ENCODE results near the gene RXRB.

The RXRB gene

DNA sequence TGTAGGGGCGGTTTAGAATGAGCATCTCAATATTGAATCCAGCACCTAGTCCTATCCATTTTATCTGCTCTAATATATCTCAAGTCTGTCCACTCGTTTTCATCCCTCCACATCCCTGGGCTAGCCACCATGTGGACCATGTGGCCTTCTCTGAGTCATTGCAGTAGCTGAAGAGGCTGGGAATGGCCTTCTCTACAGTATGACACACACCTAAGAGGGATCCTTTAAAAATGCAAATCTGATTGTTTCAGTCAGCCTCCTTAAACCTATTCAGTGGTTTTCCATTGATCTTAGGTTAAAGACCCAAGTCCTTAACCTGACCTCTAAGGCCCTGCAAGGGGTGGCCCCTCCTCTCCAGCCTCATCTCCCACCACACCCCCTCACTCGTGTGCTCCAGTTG is 17.2 kb upstream of the RXRB start:
- no peak overlapping the region for H3K4me2 ChIP-seq (ENCODE audit: low read depth, low read length, poor library complexity, severe bottlenecking)
- H2AFZ ChIP-seq (ENCODE audit: low read length) = no peak overlapping the region
- no peak overlapping the region for H3K4me3 ChIP-seq (ENCODE audit: low read length, poor library complexity, severe bottlenecking)
- H3K4me1 ChIP-seq (ENCODE audit: insufficient read depth, low read length, poor library complexity, severe bottlenecking) = no peaks in the 10 kb centered on the region
- no peaks in the 10 kb centered on the region for H3K27me3 ChIP-seq (ENCODE audit: insufficient read depth, low read length, poor library complexity, severe bottlenecking)
- H3K36me3 ChIP-seq (ENCODE audit: insufficient read depth, low read length) = no peaks in the 10 kb centered on the region
- no peaks in the 10 kb centered on the region for H3K79me2 ChIP-seq (ENCODE audit: insufficient read depth, low read length)
- H3F3A ChIP-seq (ENCODE audit: low read depth) = no peaks in the 10 kb centered on the region
- no peaks in the 10 kb centered on the region for H4K20me1 ChIP-seq (ENCODE audit: insufficient read depth, low read length, poor library complexity, severe bottlenecking)
- no peak for TF ChIP-seq EZH2phosphoT487 (IDR thresholded peaks at IDR 0.05; ENCODE audit: borderline replicate concordance)
- TF ChIP-seq, protein P1, sequence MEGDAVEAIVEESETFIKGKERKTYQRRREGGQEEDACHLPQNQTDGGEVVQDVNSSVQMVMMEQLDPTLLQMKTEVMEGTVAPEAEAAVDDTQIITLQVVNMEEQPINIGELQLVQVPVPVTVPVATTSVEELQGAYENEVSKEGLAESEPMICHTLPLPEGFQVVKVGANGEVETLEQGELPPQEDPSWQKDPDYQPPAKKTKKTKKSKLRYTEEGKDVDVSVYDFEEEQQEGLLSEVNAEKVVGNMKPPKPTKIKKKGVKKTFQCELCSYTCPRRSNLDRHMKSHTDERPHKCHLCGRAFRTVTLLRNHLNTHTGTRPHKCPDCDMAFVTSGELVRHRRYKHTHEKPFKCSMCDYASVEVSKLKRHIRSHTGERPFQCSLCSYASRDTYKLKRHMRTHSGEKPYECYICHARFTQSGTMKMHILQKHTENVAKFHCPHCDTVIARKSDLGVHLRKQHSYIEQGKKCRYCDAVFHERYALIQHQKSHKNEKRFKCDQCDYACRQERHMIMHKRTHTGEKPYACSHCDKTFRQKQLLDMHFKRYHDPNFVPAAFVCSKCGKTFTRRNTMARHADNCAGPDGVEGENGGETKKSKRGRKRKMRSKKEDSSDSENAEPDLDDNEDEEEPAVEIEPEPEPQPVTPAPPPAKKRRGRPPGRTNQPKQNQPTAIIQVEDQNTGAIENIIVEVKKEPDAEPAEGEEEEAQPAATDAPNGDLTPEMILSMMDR (conservative IDR thresholded peaks at IDR 0.05; ENCODE audit: low read length) = no peak
- no peaks in the 10 kb centered on the region for H3K9me2 ChIP-seq (replicated peaks; ENCODE audit: low read depth, low read length)
- no peaks in the 10 kb centered on the region for H3K9me3 ChIP-seq (ENCODE audit: insufficient read depth, low read depth, low read length)
- H3K9ac ChIP-seq (ENCODE audit: low read depth, low read length, poor library complexity, severe bottlenecking) = no peak overlapping the region

DNA sequence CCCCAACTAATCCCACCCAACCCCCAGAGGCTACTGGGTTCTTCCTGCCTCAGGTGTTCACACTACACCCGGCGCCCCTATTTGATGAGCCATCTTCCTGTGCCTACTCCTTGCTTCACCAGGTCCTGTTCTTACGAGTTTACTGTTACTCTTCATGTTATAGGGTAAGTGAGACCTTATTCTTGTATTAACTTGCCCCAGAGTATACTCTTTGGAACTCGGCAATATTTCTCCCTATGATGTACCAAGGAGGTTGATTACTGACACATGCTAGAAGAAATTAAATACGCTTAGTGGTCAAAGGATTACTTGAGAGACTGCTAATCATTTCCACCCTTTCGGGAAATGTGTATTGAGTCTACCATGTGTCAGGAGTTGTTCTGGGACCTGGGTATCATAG is 16.8 kb upstream of the RXRB start:
- no peak overlapping the region for H2AFZ ChIP-seq (ENCODE audit: low read length)
- H3K4me1 ChIP-seq (ENCODE audit: insufficient read depth, low read length, poor library complexity, severe bottlenecking) = no peaks in the 10 kb centered on the region
- H4K20me1 ChIP-seq (ENCODE audit: insufficient read depth, low read length, poor library complexity, severe bottlenecking) = no peaks in the 10 kb centered on the region
- TF ChIP-seq EZH2phosphoT487 (IDR thresholded peaks at IDR 0.05; ENCODE audit: borderline replicate concordance) = no peak
- TF ChIP-seq, protein P1 (conservative IDR thresholded peaks at IDR 0.05; ENCODE audit: low read length) = no peak
- no peak overlapping the region for H3K9ac ChIP-seq (ENCODE audit: low read depth, low read length, poor library complexity, severe bottlenecking)
- H3K36me3 ChIP-seq (ENCODE audit: insufficient read depth, low read length) = no peaks in the 10 kb centered on the region
- no peak overlapping the region for H3K4me2 ChIP-seq (ENCODE audit: low read depth, low read length, poor library complexity, severe bottlenecking)
- H3K79me2 ChIP-seq (ENCODE audit: insufficient read depth, low read length) = no peaks in the 10 kb centered on the region
- no peaks in the 10 kb centered on the region for H3F3A ChIP-seq (ENCODE audit: low read depth)
- H3K9me2 ChIP-seq (replicated peaks; ENCODE audit: low read depth, low read length) = no peaks in the 10 kb centered on the region
- no peaks in the 10 kb centered on the region for H3K9me3 ChIP-seq (ENCODE audit: insufficient read depth, low read depth, low read length)
- H3K4me3 ChIP-seq (ENCODE audit: low read length, poor library complexity, severe bottlenecking) = no peak overlapping the region
- H3K27me3 ChIP-seq (ENCODE audit: insufficient read depth, low read length, poor library complexity, severe bottlenecking) = no peaks in the 10 kb centered on the region

DNA sequence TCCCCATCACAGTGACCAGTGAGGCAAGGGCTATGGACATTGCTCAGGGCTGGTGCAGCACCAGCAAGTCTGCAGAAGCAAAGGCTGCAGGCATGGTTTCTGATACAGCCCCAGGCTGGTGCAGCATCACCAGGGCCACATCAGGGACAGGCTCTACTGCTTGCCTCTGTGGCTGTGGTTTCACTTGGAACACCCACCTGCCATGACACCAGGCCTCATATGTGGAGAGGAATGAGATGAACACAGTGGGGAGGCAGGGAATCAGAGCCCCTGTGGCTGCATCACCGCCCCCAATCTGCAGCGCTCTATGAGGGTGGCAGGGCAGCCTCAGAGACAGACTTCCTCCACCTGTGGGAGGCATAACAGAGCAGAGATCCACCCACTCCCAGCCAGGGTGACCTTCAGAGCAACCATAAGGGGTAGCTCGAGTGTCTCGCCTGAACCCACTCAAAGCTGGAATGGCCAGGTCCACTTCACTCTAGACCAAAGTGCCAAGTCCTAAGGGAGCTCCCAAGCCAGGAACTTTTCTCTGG is 15.7 kb upstream of the RXRB start:
- H3K9ac ChIP-seq (ENCODE audit: low read depth, low read length, poor library complexity, severe bottlenecking) = no peak overlapping the region
- no peaks in the 10 kb centered on the region for H3K4me1 ChIP-seq (ENCODE audit: insufficient read depth, low read length, poor library complexity, severe bottlenecking)
- H3K27me3 ChIP-seq (ENCODE audit: insufficient read depth, low read length, poor library complexity, severe bottlenecking) = no peaks in the 10 kb centered on the region
- no peaks in the 10 kb centered on the region for H3K9me3 ChIP-seq (ENCODE audit: insufficient read depth, low read depth, low read length)
- H4K20me1 ChIP-seq (ENCODE audit: insufficient read depth, low read length, poor library complexity, severe bottlenecking) = no peaks in the 10 kb centered on the region
- H3K36me3 ChIP-seq (ENCODE audit: insufficient read depth, low read length) = no peaks in the 10 kb centered on the region
- H3F3A ChIP-seq (ENCODE audit: low read depth) = no peaks in the 10 kb centered on the region
- H3K4me3 ChIP-seq (ENCODE audit: low read length, poor library complexity, severe bottlenecking) = no peak overlapping the region
- H2AFZ ChIP-seq (ENCODE audit: low read length) = no peak overlapping the region
- no peak for TF ChIP-seq EZH2phosphoT487 (IDR thresholded peaks at IDR 0.05; ENCODE audit: borderline replicate concordance)
- TF ChIP-seq, protein P1 (conservative IDR thresholded peaks at IDR 0.05; ENCODE audit: low read length) = no peak
- no peaks in the 10 kb centered on the region for H3K9me2 ChIP-seq (replicated peaks; ENCODE audit: low read depth, low read length)
- H3K79me2 ChIP-seq (ENCODE audit: insufficient read depth, low read length) = no peaks in the 10 kb centered on the region
- no peak overlapping the region for H3K4me2 ChIP-seq (ENCODE audit: low read depth, low read length, poor library complexity, severe bottlenecking)
